Measurements from ENCODE around the gene GADL1.

- TF ChIP-seq CTCF (IDR thresholded peaks at IDR 0.05) (no peak), POLR2A (IDR thresholded peaks at IDR 0.05) (no peak)
Observed at GRCh38 chr3:30864836-30865235, 29.6 kb downstream of the GADL1 start.
